Adrenal gland (tissue), 12 donors: Measurements from ENCODE around the gene ZFP42. TPM values are rescaled to one million over a fixed set of nuclear protein-coding genes. Genes with fewer than 3 reads are reported as not detected.

Experiments
- DNase-seq, 7 donors: peaks; one replicate each; pipeline ENCODE4 v3.0.0-alpha.2; 2019 to 2020
- H3K27ac ChIP-seq, 5 donors: fragments of 200-600 bp; sonication (generic) in 4 of 5; 1 replicate in 3 of 5; 2 replicates in 2 of 5; pipeline versions ENCODE4 v1.5.1 to v1.8.0; 2016 to 2020; ENCODE audit warnings: mild to moderate bottlenecking in 1 of 5
- H3K27me3 ChIP-seq: fragments of 200-600 bp; 2 replicates; pipeline ENCODE4 v1.8.0; 2021
- H3K36me3 ChIP-seq, 2 donors: fragments of 200-600 bp; replicated peaks in 1 of 2; 1 replicate in 1 of 2; 2 replicates in 1 of 2; pipeline versions ENCODE4 v1.5.1 to v1.8.0; 2018 to 2022
- H3K4me1 ChIP-seq, 2 donors: fragments of 200-600 bp; replicated peaks in 1 of 2; 1 replicate in 1 of 2; 2 replicates in 1 of 2; pipeline versions ENCODE4 v1.5.1 to v1.8.0; 2018 to 2021
- H3K4me3 ChIP-seq, 4 donors: fragments of 200-600 bp; sonication (generic) in 3 of 4; one replicate each; pipeline ENCODE4 v1.5.1; 2016 to 2018
- H3K9me3 ChIP-seq, 3 donors: fragments of 200-600 bp; sonication (generic) in 1 of 3; replicated peaks in 1 of 3; 1 replicate in 2 of 3; 2 replicates in 1 of 3; pipeline versions ENCODE4 v1.5.1 to v1.8.0; 2016 to 2021
- CTCF ChIP-seq, 6 experiments: fragments of 450-650 bp in 4 of 6; fragments of 200-600 bp in 2 of 6; sonication (generic) in 1 of 6; IDR thresholded peaks; 1 replicate in 5 of 6; 2 replicates in 1 of 6; pipeline versions ENCODE4 v1.5.1 to v1.8.0; 2016 to 2021; ENCODE audit warnings: antibody characterized with exemption in 6 of 6, mild to moderate bottlenecking in 2 of 6, moderate library complexity in 1 of 6
- POLR2A ChIP-seq, 2 donors: fragments of 450-650 bp; IDR thresholded peaks; one replicate each; pipeline ENCODE4 v1.6.1; 2017; ENCODE audit warnings: antibody characterized with exemption in 2 of 2, mild to moderate bottlenecking in 2 of 2, moderate library complexity in 1 of 2
- WGBS, 4 donors: extraction: QIAGEN DNeasy Blood & Tissue Kit in 2 of 4; methylation state at CpG; one replicate each; pipeline versions ENCODE4 v1.1.5 to v1.1.7; 2013 to 2017; 5-methylcytosine and 5-hydroxymethylcytosine counted together
- intact Hi-C, 2 donors: fragments of 100-400 bp; cut with DNase I; formaldehyde crosslinking; loops; one replicate each; pipeline versions ENCODE4 v1.14.1 to v1.15.0; 2022 to 2023
- polyA plus RNA-seq, 3 donors: library from polyadenylated mRNA; stranded (reverse); fragments of 200-250 nt in 2 of 3; fragments of 350-450 nt in 1 of 3; fragmentation: Illumina TruSeq in 1 of 3; extraction: RNeasy Lipid Tissue Mini Kit (QIAGEN cat#74804) in 1 of 3; gene quantifications; one replicate each; pipeline ENCODE4 v1.2.3, GENCODE V29; 2013 to 2014
- total RNA-seq, 9 donors: library from RNA; depleted of rRNA in 4 of 9; stranded (reverse); fragments of >200 nt in 4 of 9; fragments of 120-200 nt in 1 of 9; fragmentation: NEBNext Ultra II Directional in 1 of 9; extraction: Animal tissue kit (Norgen Biotek cat#: 25700) in 1 of 9; gene quantifications; one replicate each; pipeline versions ENCODE4 v1.1.0 to v1.2.4, GENCODE V29; 2013 to 2023
- donor health status: healthy with polysubstance abuse.
- donor health status: Bipolar disorder and iron deficiency.
- donor health status: DM: yes; HTN: yes; CAD: no.
- donor health status: DM: no; HTN: no; CAD: no.
- donor health status: DM: no; HTN: no; CAD: no.
- donor health status: DM: yes; HTN: yes; CAD: no.

ZFP42 gene
- total and polyA plus RNA-seq, 12 donors: 0.06 to 0.08 TPM; not detected in 10

GRCh38 chr4:188002751-188003150, 7.2 kb downstream of the ZFP42 start:
- no peak for DNase-seq
- no peaks in the 10 kb centered on the region for H3K27me3 ChIP-seq
- H3K4me3 ChIP-seq: no peak overlapping the region
- H3K27ac ChIP-seq: no peak overlapping the region
- WGBS, 4 donors: 89 to 94% (median 92%) methylated on average over 2 to 7 of the region's 7 CpGs
- intact Hi-C loops: no loop called here
- TF ChIP-seq POLR2A (IDR thresholded peaks at IDR 0.05): no peak
- TF ChIP-seq CTCF (IDR thresholded peaks at IDR 0.05): no peak
- H3K4me1 ChIP-seq: no peaks in the 10 kb centered on the region
- H3K9me3 ChIP-seq: no peaks in the 10 kb centered on the region
- H3K36me3 ChIP-seq: no peaks in the 10 kb centered on the region

GRCh38 chr4:188005561-188005960, 10.0 kb downstream of the ZFP42 start:
- Histone ChIP-seq H3K4me3 (no peak overlapping the region), H3K9me3 (peaks cover 0 to 3% (median 0%) of the 10 kb centered on the region in 3 donors), H3K36me3 (no peaks in the 10 kb centered on the region), H3K27me3 (no peaks in the 10 kb centered on the region), H3K4me1 (no peaks in the 10 kb centered on the region), H3K27ac (no peak overlapping the region)
- 53 to 69% (median 63%) methylated on average over 3 of the region's 3 CpGs for WGBS, 4 donors
- intact Hi-C loops: no loop called here
- no peak for TF ChIP-seq POLR2A (IDR thresholded peaks at IDR 0.05)
- no peak for TF ChIP-seq CTCF (IDR thresholded peaks at IDR 0.05)
- DNase-seq: no peak

- intact Hi-C loops: no loop called here
- TF ChIP-seq POLR2A (IDR thresholded peaks at IDR 0.05) (no peak), CTCF (IDR thresholded peaks at IDR 0.05) (no peak)
Observed at GRCh38 chr4:188006285-188006848, 10.8 kb downstream of the ZFP42 start.

GRCh38 chr4:188008377-188008776, 12.8 kb downstream of the ZFP42 start:
- DNase-seq: peak in 1 of 7 donors; percentile 8
- H3K27ac ChIP-seq: no peak overlapping the region
- no peaks in the 10 kb centered on the region for H3K27me3 ChIP-seq
- H3K4me3 ChIP-seq: no peak overlapping the region
- peaks cover 0 to 3% (median 0%) of the 10 kb centered on the region in 3 donors for H3K9me3 ChIP-seq
- intact Hi-C loops: no loop called here
- no peaks in the 10 kb centered on the region for H3K4me1 ChIP-seq
- no peak for TF ChIP-seq CTCF (IDR thresholded peaks at IDR 0.05)
- no peak for TF ChIP-seq POLR2A (IDR thresholded peaks at IDR 0.05)
- 41 to 49% (median 43%) methylated on average over 8 of the region's 8 CpGs for WGBS, 4 donors
- H3K36me3 ChIP-seq: no peaks in the 10 kb centered on the region

More at GRCh38 chr4:188006285-188006848, 10.8 kb downstream of the ZFP42 start:
- Histone ChIP-seq H3K4me3 (no peak overlapping the region), H3K36me3 (no peaks in the 10 kb centered on the region), H3K9me3 (peaks cover 0 to 3% (median 0%) of the 10 kb centered on the region in 3 donors), H3K27ac (no peak overlapping the region), H3K27me3 (no peaks in the 10 kb centered on the region), H3K4me1 (no peaks in the 10 kb centered on the region)
- WGBS, 4 donors: 63 to 80% (median 69%) methylated on average over 5 of the region's 5 CpGs
- no peak for DNase-seq
